Ishikawa (cell line): ENCODE results near the gene FAM234B.

ENCODE experiments used
- CREB1 ChIP-seq: IDR thresholded peaks from 2 replicates; pipeline ENCODE4 v1.6.1; 2012; ENCODE audit warnings: low read depth
- EP300 ChIP-seq: IDR thresholded peaks from 2 replicates; pipeline ENCODE4 v1.6.1; 2012; ENCODE audit warnings: borderline replicate concordance
- FOXM1 ChIP-seq: IDR thresholded peaks from 2 replicates; pipeline ENCODE4 v1.6.1; 2012; ENCODE audit warnings: low read depth, borderline replicate concordance
- MAX ChIP-seq: IDR thresholded peaks from 2 replicates; pipeline ENCODE4 v1.6.1; 2012
- NFIC ChIP-seq: IDR thresholded peaks from 2 replicates; pipeline ENCODE4 v1.6.1; 2012
- REST ChIP-seq: IDR thresholded peaks from 2 replicates; pipeline ENCODE4 v1.6.1; 2012; ENCODE audit warnings: low read depth, mild to moderate bottlenecking
- TAF1 ChIP-seq: IDR thresholded peaks from 2 replicates; pipeline ENCODE4 v1.6.1; 2012; ENCODE audit warnings: low read depth, mild to moderate bottlenecking
- TCF12 ChIP-seq: IDR thresholded peaks from 2 replicates; pipeline ENCODE4 v1.6.1; 2012; ENCODE audit warnings: low read depth
- TEAD4 ChIP-seq: IDR thresholded peaks from 2 replicates; pipeline ENCODE4 v1.6.1; 2012
- YY1 ChIP-seq: IDR thresholded peaks from 2 replicates; pipeline ENCODE4 v1.6.1; 2012; ENCODE audit warnings: low read depth

GRCh38 chr12:13101821-13102375 lies 57.7 kb downstream of the FAM234B start:
- no peak for TF ChIP-seq TAF1
- no peak for TF ChIP-seq CREB1
- no peak for TF ChIP-seq EP300
- no peak for TF ChIP-seq MAX
- no peak for TF ChIP-seq REST
- TF ChIP-seq TEAD4: 0 out of 2 replicates have a peak, but pooled peaks have one; percentile 9
- TF ChIP-seq FOXM1: no peak
- no peak for TF ChIP-seq YY1
- TF ChIP-seq TCF12: 0 out of 2 replicates have a peak, but pooled peaks have one; percentile 25
- TF ChIP-seq NFIC: no peak
